ENCODE data around the gene PCNT.

GRCh38 chr21:46441961-46442498 is 118.1 kb downstream of the PCNT start:
- TF ChIP-seq, protein P1, sequence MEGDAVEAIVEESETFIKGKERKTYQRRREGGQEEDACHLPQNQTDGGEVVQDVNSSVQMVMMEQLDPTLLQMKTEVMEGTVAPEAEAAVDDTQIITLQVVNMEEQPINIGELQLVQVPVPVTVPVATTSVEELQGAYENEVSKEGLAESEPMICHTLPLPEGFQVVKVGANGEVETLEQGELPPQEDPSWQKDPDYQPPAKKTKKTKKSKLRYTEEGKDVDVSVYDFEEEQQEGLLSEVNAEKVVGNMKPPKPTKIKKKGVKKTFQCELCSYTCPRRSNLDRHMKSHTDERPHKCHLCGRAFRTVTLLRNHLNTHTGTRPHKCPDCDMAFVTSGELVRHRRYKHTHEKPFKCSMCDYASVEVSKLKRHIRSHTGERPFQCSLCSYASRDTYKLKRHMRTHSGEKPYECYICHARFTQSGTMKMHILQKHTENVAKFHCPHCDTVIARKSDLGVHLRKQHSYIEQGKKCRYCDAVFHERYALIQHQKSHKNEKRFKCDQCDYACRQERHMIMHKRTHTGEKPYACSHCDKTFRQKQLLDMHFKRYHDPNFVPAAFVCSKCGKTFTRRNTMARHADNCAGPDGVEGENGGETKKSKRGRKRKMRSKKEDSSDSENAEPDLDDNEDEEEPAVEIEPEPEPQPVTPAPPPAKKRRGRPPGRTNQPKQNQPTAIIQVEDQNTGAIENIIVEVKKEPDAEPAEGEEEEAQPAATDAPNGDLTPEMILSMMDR (IDR thresholded peaks at IDR 0.05) = no peak
- TF ChIP-seq EZH2 (IDR thresholded peaks at IDR 0.05; ENCODE audit: borderline replicate concordance, insufficient read depth, low read depth, low read length, poor library complexity, severe bottlenecking) = no peak

Measured in B cell (primary cell).